ENCODE measurements around the gene TBC1D8. TPM values are rescaled to one million over a fixed set of nuclear protein-coding genes. Genes with fewer than 3 reads are reported as not detected.

Gene TBC1D8
- total RNA-seq, 1 experiment from 2014 or later = 0.97 TPM

GRCh38 chr2:101159526-101159925 lies 8.3 kb upstream of the TBC1D8 start:
- H3K9ac ChIP-seq (ENCODE audit: low read length) = no peak overlapping the region
- no peaks in the 10 kb centered on the region for H4K20me1 ChIP-seq (ENCODE audit: insufficient read depth, low read depth, low read length)
- H3K27me3 ChIP-seq (ENCODE audit: low read length) = no peaks in the 10 kb centered on the region
- DNase-seq = no peak
- H3K4me3 ChIP-seq (ENCODE audit: low read length) = no peak overlapping the region
- no peaks in the 10 kb centered on the region for H3K9me3 ChIP-seq (ENCODE audit: low read length)
- no peak overlapping the region for H3K4me2 ChIP-seq (ENCODE audit: low read depth, low read length, poor library complexity, severe bottlenecking)
- no peak overlapping the region for H2AFZ ChIP-seq (ENCODE audit: low read length)
- H3K36me3 ChIP-seq (ENCODE audit: insufficient read depth, low read length) = no peaks in the 10 kb centered on the region
- H3K79me2 ChIP-seq (ENCODE audit: low read length) = no peaks in the 10 kb centered on the region
- H3K9me2 ChIP-seq (replicated peaks; ENCODE audit: insufficient read depth, low read length) = no peaks in the 10 kb centered on the region
- H3K27ac ChIP-seq (ENCODE audit: low read length) = no peak overlapping the region
- no peaks in the 10 kb centered on the region for H3K4me1 ChIP-seq (ENCODE audit: low read length)

- Histone ChIP-seq H3K36me3 (ENCODE audit: insufficient read depth, low read length) (no peaks in the 10 kb centered on the region), H3K4me3 (ENCODE audit: low read length) (no peak overlapping the region), H3K27ac (ENCODE audit: low read length) (no peak overlapping the region), H4K20me1 (ENCODE audit: insufficient read depth, low read depth, low read length) (no peaks in the 10 kb centered on the region), H3K9me3 (ENCODE audit: low read length) (no peaks in the 10 kb centered on the region), H3K9me2 (replicated peaks; ENCODE audit: insufficient read depth, low read length) (no peaks in the 10 kb centered on the region), H3K9ac (ENCODE audit: low read length) (no peak overlapping the region), H3K27me3 (ENCODE audit: low read length) (no peaks in the 10 kb centered on the region), H3K4me2 (ENCODE audit: low read depth, low read length, poor library complexity, severe bottlenecking) (no peak overlapping the region), H3K4me1 (ENCODE audit: low read length) (no peaks in the 10 kb centered on the region), H2AFZ (ENCODE audit: low read length) (no peak overlapping the region), H3K79me2 (ENCODE audit: low read length) (no peaks in the 10 kb centered on the region)
- no peak for DNase-seq
These were observed 6.1 kb upstream of the TBC1D8 start for GRCh38 chr2:101157272-101157671.

DNA sequence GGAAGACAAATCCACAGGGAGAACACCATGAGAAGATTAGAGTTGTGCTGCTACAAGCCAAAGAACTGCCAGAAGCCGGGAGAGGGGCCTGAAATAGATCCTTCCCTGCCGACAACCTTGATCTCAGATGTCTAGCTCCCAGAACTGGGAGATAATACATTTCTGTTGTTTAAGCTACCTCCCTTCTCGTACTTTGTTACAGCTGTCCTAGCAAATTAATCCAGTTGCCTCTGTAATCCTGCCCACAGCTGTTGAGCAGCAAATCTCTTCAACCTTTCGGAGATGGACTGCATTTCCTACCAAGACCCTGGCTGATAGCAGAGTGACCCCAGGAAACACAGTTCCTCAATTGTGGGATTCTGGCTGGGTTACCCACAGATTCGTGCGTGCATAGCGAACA lies 2.6 kb upstream of the TBC1D8 start:
- Histone ChIP-seq H3K9me2 (replicated peaks; ENCODE audit: insufficient read depth, low read length) (no peaks in the 10 kb centered on the region), H3K4me1 (ENCODE audit: low read length) (no peaks in the 10 kb centered on the region), H3K4me2 (ENCODE audit: low read depth, low read length, poor library complexity, severe bottlenecking) (no peak overlapping the region), H3K36me3 (ENCODE audit: insufficient read depth, low read length) (no peaks in the 10 kb centered on the region), H3K4me3 (ENCODE audit: low read length) (no peak overlapping the region), H3K9me3 (ENCODE audit: low read length) (no peaks in the 10 kb centered on the region), H4K20me1 (ENCODE audit: insufficient read depth, low read depth, low read length) (no peaks in the 10 kb centered on the region), H2AFZ (ENCODE audit: low read length) (no peak overlapping the region), H3K79me2 (ENCODE audit: low read length) (no peaks in the 10 kb centered on the region), H3K27me3 (ENCODE audit: low read length) (no peaks in the 10 kb centered on the region), H3K27ac (ENCODE audit: low read length) (no peak overlapping the region), H3K9ac (ENCODE audit: low read length) (no peak overlapping the region)
- no peak for DNase-seq

DNA sequence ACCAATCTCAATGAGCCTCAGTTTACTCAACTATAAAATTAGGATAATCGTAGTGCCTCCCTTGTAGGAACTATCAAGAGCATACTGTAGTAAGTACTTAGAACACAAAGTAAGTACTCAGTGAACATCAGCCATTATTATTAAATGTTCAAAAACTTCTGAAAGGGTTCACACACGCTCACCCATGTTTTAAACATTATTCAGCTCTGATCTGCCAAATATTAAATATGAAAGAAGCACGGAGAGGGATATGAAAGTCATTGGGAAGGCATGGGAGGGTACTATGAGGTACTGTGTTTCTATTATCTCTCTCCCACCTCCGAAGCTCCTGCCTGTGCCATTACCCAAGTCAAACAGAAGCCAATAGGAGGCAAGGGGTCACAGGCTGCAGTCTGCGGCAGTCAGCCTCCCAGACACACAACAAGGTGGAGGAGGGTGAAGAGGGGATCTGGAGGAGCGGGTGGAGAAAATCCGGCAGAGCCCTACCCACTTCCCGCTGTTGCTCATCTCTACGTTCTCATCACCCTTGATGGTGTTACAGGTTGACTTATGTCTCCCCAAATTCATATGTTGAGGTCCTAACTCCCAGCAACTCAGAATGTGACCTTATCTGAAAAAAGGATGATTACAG lies 2.0 kb upstream of the TBC1D8 start:
- Histone ChIP-seq H3K4me3 (ENCODE audit: low read length) (no peak overlapping the region), H3K27ac (ENCODE audit: low read length) (no peak overlapping the region), H3K4me1 (ENCODE audit: low read length) (no peaks in the 10 kb centered on the region), H3K9me2 (replicated peaks; ENCODE audit: insufficient read depth, low read length) (no peaks in the 10 kb centered on the region), H3K9ac (ENCODE audit: low read length) (no peak overlapping the region), H3K27me3 (ENCODE audit: low read length) (no peaks in the 10 kb centered on the region), H4K20me1 (ENCODE audit: insufficient read depth, low read depth, low read length) (no peaks in the 10 kb centered on the region), H3K9me3 (ENCODE audit: low read length) (no peaks in the 10 kb centered on the region), H3K4me2 (ENCODE audit: low read depth, low read length, poor library complexity, severe bottlenecking) (no peak overlapping the region), H2AFZ (ENCODE audit: low read length) (no peak overlapping the region), H3K79me2 (ENCODE audit: low read length) (no peaks in the 10 kb centered on the region), H3K36me3 (ENCODE audit: insufficient read depth, low read length) (no peaks in the 10 kb centered on the region)
- DNase-seq = no peak

DNA sequence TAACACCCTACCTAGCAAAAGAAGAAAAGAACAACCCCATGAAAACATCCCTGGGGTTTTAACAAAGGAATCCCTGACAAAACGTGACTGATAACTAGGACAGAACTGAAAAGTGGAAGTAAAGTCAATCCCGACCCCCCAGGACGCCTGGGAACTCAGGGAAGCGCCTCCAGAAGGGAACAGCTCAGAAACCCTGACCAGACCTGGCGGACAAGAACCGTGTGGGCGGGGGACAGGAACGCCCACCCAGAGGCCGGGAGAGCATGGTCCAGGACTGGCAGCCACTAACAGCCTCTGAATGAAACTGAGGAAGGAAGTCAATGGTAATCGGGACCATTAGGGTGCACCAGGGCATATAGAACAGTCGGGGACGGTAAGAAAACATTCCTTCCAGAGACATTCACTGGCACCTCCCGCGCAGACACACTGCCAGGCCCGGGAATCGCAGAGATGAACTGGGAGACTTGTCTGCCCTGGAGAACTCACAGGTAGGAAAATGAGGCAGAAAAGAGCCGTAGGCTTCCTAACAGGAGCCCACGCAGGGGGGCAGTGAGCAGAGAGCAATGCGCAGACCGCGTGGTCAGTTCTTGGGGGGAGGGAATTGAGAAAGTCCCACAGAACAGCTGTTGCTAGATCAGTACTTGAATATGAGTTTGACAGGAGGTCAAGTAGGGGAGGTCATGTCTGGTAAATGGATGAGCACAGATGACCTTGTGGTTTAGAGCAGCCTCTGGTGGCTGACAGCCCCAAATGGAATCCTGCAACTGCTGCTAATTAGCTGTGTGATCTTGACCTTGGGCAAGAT lies 1.3 kb upstream of the TBC1D8 start:
- Histone ChIP-seq H3K9ac (ENCODE audit: low read length) (no peak overlapping the region), H3K4me1 (ENCODE audit: low read length) (no peaks in the 10 kb centered on the region), H3K27ac (ENCODE audit: low read length) (no peak overlapping the region), H3K79me2 (ENCODE audit: low read length) (no peaks in the 10 kb centered on the region), H3K36me3 (ENCODE audit: insufficient read depth, low read length) (no peaks in the 10 kb centered on the region), H3K4me2 (ENCODE audit: low read depth, low read length, poor library complexity, severe bottlenecking) (no peak overlapping the region), H3K4me3 (ENCODE audit: low read length) (no peak overlapping the region), H3K27me3 (ENCODE audit: low read length) (no peaks in the 10 kb centered on the region), H3K9me2 (replicated peaks; ENCODE audit: insufficient read depth, low read length) (no peaks in the 10 kb centered on the region), H4K20me1 (ENCODE audit: insufficient read depth, low read depth, low read length) (no peaks in the 10 kb centered on the region), H2AFZ (ENCODE audit: low read length) (no peak overlapping the region), H3K9me3 (ENCODE audit: low read length) (no peaks in the 10 kb centered on the region)
- peak; percentile 64 for DNase-seq

GRCh38 chr2:101151859-101152271 lies 683 bp upstream of the TBC1D8 start:
- no peak overlapping the region for H3K4me3 ChIP-seq (ENCODE audit: low read length)

GRCh38 chr2:101150306-101151145 lies 656 bp downstream of the TBC1D8 start:
- H3K36me3 ChIP-seq (ENCODE audit: insufficient read depth, low read length) = no peaks in the 10 kb centered on the region
- no peak overlapping the region for H3K27ac ChIP-seq (ENCODE audit: low read length)
- no peak overlapping the region for H3K4me2 ChIP-seq (ENCODE audit: low read depth, low read length, poor library complexity, severe bottlenecking)
- no peak overlapping the region for H3K4me3 ChIP-seq (ENCODE audit: low read length)
- H3K9me2 ChIP-seq (replicated peaks; ENCODE audit: insufficient read depth, low read length) = no peaks in the 10 kb centered on the region
- no peaks in the 10 kb centered on the region for H4K20me1 ChIP-seq (ENCODE audit: insufficient read depth, low read depth, low read length)
- H3K9me3 ChIP-seq (ENCODE audit: low read length) = no peaks in the 10 kb centered on the region
- no peak overlapping the region for H3K9ac ChIP-seq (ENCODE audit: low read length)
- H2AFZ ChIP-seq (ENCODE audit: low read length) = no peak overlapping the region
- no peaks in the 10 kb centered on the region for H3K4me1 ChIP-seq (ENCODE audit: low read length)
- H3K27me3 ChIP-seq (ENCODE audit: low read length) = no peaks in the 10 kb centered on the region
- no peak for DNase-seq
- H3K79me2 ChIP-seq (ENCODE audit: low read length) = no peaks in the 10 kb centered on the region

More at GRCh38 chr2:101151859-101152271, 683 bp upstream of the TBC1D8 start:
- Histone ChIP-seq H3K9me2 (replicated peaks; ENCODE audit: insufficient read depth, low read length) (no peaks in the 10 kb centered on the region), H3K4me1 (ENCODE audit: low read length) (no peaks in the 10 kb centered on the region), H3K79me2 (ENCODE audit: low read length) (no peaks in the 10 kb centered on the region), H3K4me2 (ENCODE audit: low read depth, low read length, poor library complexity, severe bottlenecking) (no peak overlapping the region), H3K9ac (ENCODE audit: low read length) (no peak overlapping the region), H3K9me3 (ENCODE audit: low read length) (no peaks in the 10 kb centered on the region), H4K20me1 (ENCODE audit: insufficient read depth, low read depth, low read length) (no peaks in the 10 kb centered on the region), H3K27me3 (ENCODE audit: low read length) (no peaks in the 10 kb centered on the region), H2AFZ (ENCODE audit: low read length) (no peak overlapping the region), H3K36me3 (ENCODE audit: insufficient read depth, low read length) (no peaks in the 10 kb centered on the region), H3K27ac (ENCODE audit: low read length) (no peak overlapping the region)
- no peak for DNase-seq

Measured in Karpas-422 (cell line).